ENCODE measurements around the gene GPR146. TPM values are rescaled to one million over a fixed set of nuclear protein-coding genes. Genes with fewer than 3 reads are reported as not detected.

GPR146 gene
- total RNA-seq, 1 experiment from 2014 or later, result 0.92 TPM

GRCh38 chr7:1093502-1093843 lies 49.1 kb downstream of the GPR146 start:
- ChIA-PET CTCF (interaction anchor here (3.7 kb wide), 1 partner anchor 101 kb away, joined by 12 read pairs; no protein-coding TSS in a partner anchor), POLR2A (no interaction called here)
- Mint-ChIP-seq H3K36me3 (peaks cover 12% of the 10 kb centered on the region), H3K4me1 (peaks cover 6% of the 10 kb centered on the region; the same call in 1 of the 2 replicates), H3K27me3 (ENCODE audit: low read depth) (no peaks in the 10 kb centered on the region), H3K27ac (peak overlapping the region; percentile 68), H3K4me3 (no peak overlapping the region), H3K9me3 (peaks cover 8% of the 10 kb centered on the region)
- no peak for DNase-seq (ENCODE audit: low spot score)
- ATAC-seq, result no peak
- TF ChIP-seq CREB1 (CRISPR knock-in tag; IDR thresholded peaks at IDR 0.05) (no peak), ARID4B (CRISPR knock-in tag; IDR thresholded peaks at IDR 0.05; ENCODE audit: borderline replicate concordance) (no peak), ELF4 (CRISPR knock-in tag; IDR thresholded peaks at IDR 0.05; ENCODE audit: low read depth) (no peak), ZNF423 (CRISPR knock-in tag; IDR thresholded peaks at IDR 0.05) (no peak), ZNF219 (CRISPR knock-in tag; IDR thresholded peaks at IDR 0.05; ENCODE audit: borderline replicate concordance) (no peak), USF2 (CRISPR knock-in tag; IDR thresholded peaks at IDR 0.05) (no peak), RELA (CRISPR knock-in tag; IDR thresholded peaks at IDR 0.05; ENCODE audit: borderline replicate concordance) (no peak), ATF1 (CRISPR knock-in tag; IDR thresholded peaks at IDR 0.05) (no peak), TP53 (CRISPR knock-in tag; IDR thresholded peaks at IDR 0.05) (no peak), FOXK1 (CRISPR knock-in tag; IDR thresholded peaks at IDR 0.05) (no peak), HMGA2 (CRISPR knock-in tag; IDR thresholded peaks at IDR 0.05) (no peak), AR (CRISPR knock-in tag; IDR thresholded peaks at IDR 0.05) (no peak)
- TF ChIP-seq, protein P1, sequence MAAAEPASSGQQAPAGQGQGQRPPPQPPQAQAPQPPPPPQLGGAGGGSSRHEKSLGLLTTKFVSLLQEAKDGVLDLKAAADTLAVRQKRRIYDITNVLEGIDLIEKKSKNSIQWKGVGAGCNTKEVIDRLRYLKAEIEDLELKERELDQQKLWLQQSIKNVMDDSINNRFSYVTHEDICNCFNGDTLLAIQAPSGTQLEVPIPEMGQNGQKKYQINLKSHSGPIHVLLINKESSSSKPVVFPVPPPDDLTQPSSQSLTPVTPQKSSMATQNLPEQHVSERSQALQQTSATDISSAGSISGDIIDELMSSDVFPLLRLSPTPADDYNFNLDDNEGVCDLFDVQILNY (CRISPR knock-in tag; IDR thresholded peaks at IDR 0.05), result no peak
- TF ChIP-seq, protein P2, sequence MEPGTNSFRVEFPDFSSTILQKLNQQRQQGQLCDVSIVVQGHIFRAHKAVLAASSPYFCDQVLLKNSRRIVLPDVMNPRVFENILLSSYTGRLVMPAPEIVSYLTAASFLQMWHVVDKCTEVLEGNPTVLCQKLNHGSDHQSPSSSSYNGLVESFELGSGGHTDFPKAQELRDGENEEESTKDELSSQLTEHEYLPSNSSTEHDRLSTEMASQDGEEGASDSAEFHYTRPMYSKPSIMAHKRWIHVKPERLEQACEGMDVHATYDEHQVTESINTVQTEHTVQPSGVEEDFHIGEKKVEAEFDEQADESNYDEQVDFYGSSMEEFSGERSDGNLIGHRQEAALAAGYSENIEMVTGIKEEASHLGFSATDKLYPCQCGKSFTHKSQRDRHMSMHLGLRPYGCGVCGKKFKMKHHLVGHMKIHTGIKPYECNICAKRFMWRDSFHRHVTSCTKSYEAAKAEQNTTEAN (CRISPR knock-in tag; IDR thresholded peaks at IDR 0.05), result no peak
- TF ChIP-seq, protein P3, sequence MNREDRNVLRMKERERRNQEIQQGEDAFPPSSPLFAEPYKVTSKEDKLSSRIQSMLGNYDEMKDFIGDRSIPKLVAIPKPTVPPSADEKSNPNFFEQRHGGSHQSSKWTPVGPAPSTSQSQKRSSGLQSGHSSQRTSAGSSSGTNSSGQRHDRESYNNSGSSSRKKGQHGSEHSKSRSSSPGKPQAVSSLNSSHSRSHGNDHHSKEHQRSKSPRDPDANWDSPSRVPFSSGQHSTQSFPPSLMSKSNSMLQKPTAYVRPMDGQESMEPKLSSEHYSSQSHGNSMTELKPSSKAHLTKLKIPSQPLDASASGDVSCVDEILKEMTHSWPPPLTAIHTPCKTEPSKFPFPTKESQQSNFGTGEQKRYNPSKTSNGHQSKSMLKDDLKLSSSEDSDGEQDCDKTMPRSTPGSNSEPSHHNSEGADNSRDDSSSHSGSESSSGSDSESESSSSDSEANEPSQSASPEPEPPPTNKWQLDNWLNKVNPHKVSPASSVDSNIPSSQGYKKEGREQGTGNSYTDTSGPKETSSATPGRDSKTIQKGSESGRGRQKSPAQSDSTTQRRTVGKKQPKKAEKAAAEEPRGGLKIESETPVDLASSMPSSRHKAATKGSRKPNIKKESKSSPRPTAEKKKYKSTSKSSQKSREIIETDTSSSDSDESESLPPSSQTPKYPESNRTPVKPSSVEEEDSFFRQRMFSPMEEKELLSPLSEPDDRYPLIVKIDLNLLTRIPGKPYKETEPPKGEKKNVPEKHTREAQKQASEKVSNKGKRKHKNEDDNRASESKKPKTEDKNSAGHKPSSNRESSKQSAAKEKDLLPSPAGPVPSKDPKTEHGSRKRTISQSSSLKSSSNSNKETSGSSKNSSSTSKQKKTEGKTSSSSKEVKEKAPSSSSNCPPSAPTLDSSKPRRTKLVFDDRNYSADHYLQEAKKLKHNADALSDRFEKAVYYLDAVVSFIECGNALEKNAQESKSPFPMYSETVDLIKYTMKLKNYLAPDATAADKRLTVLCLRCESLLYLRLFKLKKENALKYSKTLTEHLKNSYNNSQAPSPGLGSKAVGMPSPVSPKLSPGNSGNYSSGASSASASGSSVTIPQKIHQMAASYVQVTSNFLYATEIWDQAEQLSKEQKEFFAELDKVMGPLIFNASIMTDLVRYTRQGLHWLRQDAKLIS (CRISPR knock-in tag; IDR thresholded peaks at IDR 0.05; ENCODE audit: borderline replicate concordance), result no peak
